Measurements from ENCODE around the gene NUB1. TPM values are rescaled to one million over a fixed set of nuclear protein-coding genes. Genes with fewer than 3 reads are reported as not detected.

NUB1 gene
- total and polyA plus RNA-seq, 2 experiments from 2014 or later = 30.6 to 34.3 TPM

GRCh38 chr7:151374139-151374538 is 32.5 kb downstream of the NUB1 start:
- Histone ChIP-seq H3K4me1 (ENCODE audit: low read depth) (no peaks in the 10 kb centered on the region), H3K27ac (no peak overlapping the region), H3K27me3 (no peaks in the 10 kb centered on the region), H3K9me3 (ENCODE audit: low read depth) (no peaks in the 10 kb centered on the region), H3K36me3 (peaks cover 17% of the 10 kb centered on the region), H3K4me3 (no peak overlapping the region)
- no peak for DNase-seq (ENCODE audit: low read depth in 1 of 2, low spot score in 1 of 2)
- no peak for TF ChIP-seq CTCF (IDR thresholded peaks at IDR 0.05; ENCODE audit: low read depth, low read length)

- H3K4me3 ChIP-seq = no peak overlapping the region
- H3K36me3 ChIP-seq = peaks cover 13% of the 10 kb centered on the region
- no peak overlapping the region for H3K27ac ChIP-seq
- no peak for DNase-seq (ENCODE audit: low read depth in 1 of 2, low spot score in 1 of 2)
- no peaks in the 10 kb centered on the region for H3K27me3 ChIP-seq
- H3K9me3 ChIP-seq (ENCODE audit: low read depth) = no peaks in the 10 kb centered on the region
- TF ChIP-seq CTCF (IDR thresholded peaks at IDR 0.05; ENCODE audit: low read depth, low read length) = no peak
- H3K4me1 ChIP-seq (ENCODE audit: low read depth) = no peaks in the 10 kb centered on the region
These were observed 33.1 kb downstream of the NUB1 start for GRCh38 chr7:151374726-151375125.

GRCh38 chr7:151375530-151376217 is 34.1 kb downstream of the NUB1 start:
- no peak overlapping the region for H3K4me3 ChIP-seq
- H3K27me3 ChIP-seq = no peaks in the 10 kb centered on the region
- H3K4me1 ChIP-seq (ENCODE audit: low read depth) = no peaks in the 10 kb centered on the region
- peak overlapping the region; percentile 4 for H3K27ac ChIP-seq
- H3K36me3 ChIP-seq = peaks cover 12% of the 10 kb centered on the region
- no peak for TF ChIP-seq CTCF (IDR thresholded peaks at IDR 0.05; ENCODE audit: low read depth, low read length)
- no peaks in the 10 kb centered on the region for H3K9me3 ChIP-seq (ENCODE audit: low read depth)
- no peak for DNase-seq (ENCODE audit: low read depth in 1 of 2, low spot score in 1 of 2)

GRCh38 chr7:151376218-151376902 is 34.7 kb downstream of the NUB1 start:
- H3K36me3 ChIP-seq = peaks cover 10% of the 10 kb centered on the region
- no peaks in the 10 kb centered on the region for H3K27me3 ChIP-seq
- TF ChIP-seq CTCF (IDR thresholded peaks at IDR 0.05; ENCODE audit: low read depth, low read length) = no peak
- H3K4me3 ChIP-seq = no peak overlapping the region
- H3K9me3 ChIP-seq (ENCODE audit: low read depth) = no peaks in the 10 kb centered on the region
- no peak overlapping the region for H3K27ac ChIP-seq
- H3K4me1 ChIP-seq (ENCODE audit: low read depth) = no peaks in the 10 kb centered on the region
- no peak for DNase-seq (ENCODE audit: low read depth in 1 of 2, low spot score in 1 of 2)

- Histone ChIP-seq H3K9me3 (ENCODE audit: low read depth) (no peaks in the 10 kb centered on the region), H3K27me3 (peaks cover 5% of the 10 kb centered on the region), H3K27ac (no peak overlapping the region), H3K4me1 (ENCODE audit: low read depth) (no peaks in the 10 kb centered on the region), H3K4me3 (no peak overlapping the region), H3K36me3 (peaks cover 10% of the 10 kb centered on the region)
- DNase-seq (ENCODE audit: low read depth in 1 of 2, low spot score in 1 of 2) = no peak
- TF ChIP-seq CTCF (IDR thresholded peaks at IDR 0.05; ENCODE audit: low read depth, low read length) = no peak
These were observed 35.8 kb downstream of the NUB1 start for GRCh38 chr7:151377406-151377805.

Measured in cardiac muscle cell (in vitro differentiated cells and primary cell).